Skeletal muscle tissue (tissue), 4 donors: ENCODE data around the gene DPP6. TPM values are rescaled to one million over a fixed set of nuclear protein-coding genes. Genes with fewer than 3 reads are reported as not detected.
"Not testable (repeated sequence)": the region's sequence is repeated elsewhere in the genome, so short reads cannot be mapped to it uniquely, and the experiment has no call there.

ENCODE experiments used
- H3K27ac ChIP-seq: one replicate; pipeline ENCODE4 v1.7.0; 2013; ENCODE audit warnings: mild to moderate bottlenecking, low read depth, low read length, inconsistent platforms
- H3K27me3 ChIP-seq, 3 donors: one replicate each; pipeline ENCODE4 v1.7.0; 2013; ENCODE audit warnings: low read length in 3 of 3; ENCODE audit not compliant: control insufficient read depth in 3 of 3, insufficient read depth in 3 of 3
- H3K36me3 ChIP-seq, 3 donors: one replicate each; pipeline ENCODE4 v1.7.0; 2013; ENCODE audit warnings: low read length in 3 of 3; ENCODE audit not compliant: control insufficient read depth in 3 of 3, insufficient read depth in 3 of 3
- H3K4me1 ChIP-seq, 3 donors: one replicate each; pipeline ENCODE4 v1.7.0; 2013; ENCODE audit warnings: low read length in 3 of 3, mild to moderate bottlenecking in 3 of 3; ENCODE audit not compliant: control insufficient read depth in 3 of 3, insufficient read depth in 3 of 3
- H3K4me3 ChIP-seq, 3 donors: one replicate each; pipeline ENCODE4 v1.7.0; 2013; ENCODE audit warnings: low read length in 3 of 3
- H3K9ac ChIP-seq, 3 donors: one replicate each; pipeline ENCODE4 v1.7.0; 2013; ENCODE audit warnings: low read length in 3 of 3, mild to moderate bottlenecking in 3 of 3, moderate library complexity in 2 of 3, low read depth in 1 of 3
- H3K9me3 ChIP-seq, 3 donors: one replicate each; pipeline ENCODE4 v1.7.0; 2013; ENCODE audit warnings: low read length in 3 of 3; ENCODE audit not compliant: control insufficient read depth in 3 of 3
- total RNA-seq: library from RNA; depleted of rRNA; stranded (reverse); fragments of >200 nt; gene quantifications from one replicate; pipeline ENCODE4 v1.2.3, GENCODE V29; 2014
- donor health status: Osteomylitis.

DPP6 gene
- total RNA-seq, 1 donor from 2014 or later, result 4.2 TPM

GRCh38 chr7:154916856-154917807 is 864.9 kb downstream of the DPP6 start:
- peaks cover 0 to 4% (median 2%) of the 10 kb centered on the region in 3 donors for H3K4me1 ChIP-seq
- H3K9me3 ChIP-seq, result no peaks in the 10 kb centered on the region
- no peaks in the 10 kb centered on the region for H3K36me3 ChIP-seq
- peaks cover 18 to 27% (median 20%) of the 10 kb centered on the region in 3 donors for H3K27me3 ChIP-seq
- H3K4me3 ChIP-seq, result no peak overlapping the region
- H3K27ac ChIP-seq, result no peak overlapping the region
- H3K9ac ChIP-seq, result no peak overlapping the region

GRCh38 chr7:154917808-154918160 is 865.6 kb downstream of the DPP6 start:
- no peaks in the 10 kb centered on the region for H3K36me3 ChIP-seq
- peaks cover 0 to 4% (median 2%) of the 10 kb centered on the region in 3 donors for H3K4me1 ChIP-seq
- H3K27me3 ChIP-seq, result peaks cover 18 to 27% (median 20%) of the 10 kb centered on the region in 3 donors
- no peak overlapping the region for H3K27ac ChIP-seq
- H3K9ac ChIP-seq, result no peak overlapping the region
- no peak overlapping the region for H3K4me3 ChIP-seq
- no peaks in the 10 kb centered on the region for H3K9me3 ChIP-seq

GRCh38 chr7:154918266-154918665 is 866.1 kb downstream of the DPP6 start:
- Histone ChIP-seq H3K27ac (no peak overlapping the region), H3K4me1 (peaks cover 0 to 4% (median 2%) of the 10 kb centered on the region in 3 donors), H3K27me3 (peaks cover 18 to 27% (median 20%) of the 10 kb centered on the region in 3 donors), H3K4me3 (no peak overlapping the region), H3K9ac (no peak overlapping the region), H3K36me3 (no peaks in the 10 kb centered on the region), H3K9me3 (no peaks in the 10 kb centered on the region)

- H3K9ac ChIP-seq, result no peak overlapping the region
- H3K9me3 ChIP-seq, result no peaks in the 10 kb centered on the region
- peaks cover 18 to 27% (median 20%) of the 10 kb centered on the region in 3 donors for H3K27me3 ChIP-seq
- peaks cover 0 to 4% (median 2%) of the 10 kb centered on the region in 3 donors for H3K4me1 ChIP-seq
- no peaks in the 10 kb centered on the region for H3K36me3 ChIP-seq
- no peak overlapping the region for H3K4me3 ChIP-seq
- no peak overlapping the region for H3K27ac ChIP-seq
Observed at GRCh38 chr7:154918741-154919140, 866.5 kb downstream of the DPP6 start.

GRCh38 chr7:154919344-154920225 is 867.4 kb downstream of the DPP6 start:
- no peak overlapping the region for H3K27ac ChIP-seq

DNA sequence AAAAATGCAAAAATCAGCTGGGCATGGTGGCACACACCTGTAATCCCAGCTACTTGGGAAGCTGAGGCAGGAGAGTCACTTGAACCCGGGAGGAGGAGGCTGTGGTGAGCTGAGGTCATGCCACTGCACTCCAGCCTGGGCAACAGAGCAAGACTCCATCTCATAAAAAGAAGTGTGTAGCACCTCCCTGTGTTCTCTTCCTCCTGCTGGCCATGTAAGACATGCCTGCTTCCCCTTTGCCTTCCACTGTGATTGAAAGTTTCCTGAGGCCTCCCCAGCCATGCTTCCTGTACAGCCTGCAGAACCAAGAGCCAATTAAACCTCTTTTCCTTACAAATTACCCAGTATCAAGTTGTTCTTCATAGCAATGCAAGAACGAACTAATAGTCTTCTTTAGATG is 870.3 kb downstream of the DPP6 start:
- H3K27me3 ChIP-seq, H3K4me3 ChIP-seq: not testable (repeated sequence)

More at GRCh38 chr7:154919344-154920225, 867.4 kb downstream of the DPP6 start:
- H3K9ac ChIP-seq, result peak overlapping the region in 1 of 3 donors; percentile 26
- H3K27me3 ChIP-seq, result peaks cover 17 to 20% (median 17%) of the 10 kb centered on the region in 3 donors
- no peaks in the 10 kb centered on the region for H3K4me1 ChIP-seq
- no peaks in the 10 kb centered on the region for H3K9me3 ChIP-seq
- no peak overlapping the region for H3K4me3 ChIP-seq
- H3K36me3 ChIP-seq, result no peaks in the 10 kb centered on the region

DNA sequence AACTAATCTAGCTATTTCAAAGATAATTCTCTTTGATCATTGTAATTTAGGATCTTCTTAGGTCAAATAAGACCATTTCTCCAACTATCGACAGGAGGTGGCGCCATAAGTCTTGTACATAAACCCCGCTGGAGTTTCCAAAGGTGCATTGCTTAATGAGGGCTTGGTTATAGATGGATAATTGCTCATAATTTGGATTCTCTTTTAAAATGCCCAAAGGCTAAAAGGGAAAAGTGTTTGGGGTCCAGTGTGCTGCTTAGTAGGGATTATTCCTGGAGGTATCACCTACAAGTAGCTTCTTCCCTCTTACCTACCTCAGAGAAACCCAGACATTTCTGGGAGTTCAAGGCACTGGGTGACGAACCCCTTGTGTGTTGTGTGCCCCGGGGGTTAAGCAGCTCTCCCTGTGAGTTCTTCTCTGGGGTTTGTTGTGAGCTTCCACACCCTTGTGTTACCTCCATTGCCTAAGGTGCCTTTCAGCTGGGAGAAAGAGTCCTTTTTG is 875.5 kb downstream of the DPP6 start:
- peaks cover 11 to 17% (median 13%) of the 10 kb centered on the region in 3 donors for H3K4me1 ChIP-seq
- peak overlapping the region; percentile 85 to 89 (median 86) for H3K9ac ChIP-seq
- no peaks in the 10 kb centered on the region for H3K9me3 ChIP-seq
- no peaks in the 10 kb centered on the region for H3K27me3 ChIP-seq
- H3K27ac ChIP-seq, result peak overlapping the region; percentile 74
- no peaks in the 10 kb centered on the region for H3K36me3 ChIP-seq
- H3K4me3 ChIP-seq, result peak overlapping the region; percentile 80 to 86 (median 83)

More for the DNA sequence above, 870.3 kb downstream of the DPP6 start:
- H3K9me3 ChIP-seq, H3K9ac ChIP-seq, H3K36me3 ChIP-seq, H3K27ac ChIP-seq, H3K4me1 ChIP-seq: not testable (repeated sequence)

DNA sequence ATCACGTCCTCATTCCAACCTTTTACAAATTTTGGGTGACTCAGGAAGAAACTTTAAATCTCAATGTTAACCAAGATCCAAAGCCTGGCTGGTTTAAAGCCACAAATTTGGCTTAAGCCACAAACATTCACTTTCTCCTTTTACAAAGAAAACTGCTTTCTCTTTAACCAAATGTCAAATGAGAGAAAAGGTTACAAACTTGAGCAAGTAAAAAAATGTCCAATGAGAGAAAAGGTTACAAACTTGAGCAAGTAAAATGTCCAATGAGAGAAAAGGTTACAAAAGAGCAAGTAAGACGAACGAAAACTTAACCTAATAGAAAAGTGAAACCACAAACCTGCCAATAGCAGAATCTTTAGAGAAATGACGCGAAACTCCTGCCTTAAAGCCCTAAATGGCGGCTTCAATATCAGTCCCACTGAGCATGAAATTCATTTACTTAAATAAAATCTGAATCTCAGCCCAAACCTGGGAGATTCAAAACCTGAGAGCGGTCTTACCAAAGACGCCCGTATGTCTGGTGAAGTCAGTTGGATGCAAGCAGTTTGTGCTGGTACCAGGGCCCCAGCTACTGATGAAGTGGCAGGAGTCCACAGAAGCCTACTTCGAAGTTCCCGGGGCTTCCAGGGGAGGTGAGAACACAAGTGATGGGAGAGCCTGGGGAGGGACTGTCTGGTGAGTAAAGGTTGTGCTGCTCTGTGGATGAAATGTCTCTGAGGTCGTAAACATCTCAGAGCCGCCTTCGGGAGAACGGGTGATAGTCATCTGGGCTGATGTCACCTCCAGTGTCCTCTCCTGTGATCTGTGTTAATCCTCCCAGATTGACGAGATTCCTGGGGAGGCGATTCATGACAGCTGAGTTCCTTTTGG is 876.2 kb downstream of the DPP6 start:
- Histone ChIP-seq H3K36me3 (no peaks in the 10 kb centered on the region), H3K4me1 (peaks cover 11 to 17% (median 13%) of the 10 kb centered on the region in 3 donors), H3K9ac (peak overlapping the region; percentile 85 to 89 (median 86)), H3K9me3 (no peaks in the 10 kb centered on the region), H3K4me3 (peak overlapping the region; percentile 80 to 86 (median 83)), H3K27ac (peak overlapping the region; percentile 74), H3K27me3 (no peaks in the 10 kb centered on the region)
